IPS-11a (cell line): Measurements from ENCODE around the gene SEC24B.
"Not testable (repeated sequence)": the region's sequence is repeated elsewhere in the genome, so short reads cannot be mapped to it uniquely, and the experiment has no call there.

Source experiments
- H3K4me3 ChIP-seq: one replicate; pipeline ENCODE4 v1.5.1; 2013; ENCODE audit warnings: low read depth, low read length, control low read depth

The SEC24B gene

DNA sequence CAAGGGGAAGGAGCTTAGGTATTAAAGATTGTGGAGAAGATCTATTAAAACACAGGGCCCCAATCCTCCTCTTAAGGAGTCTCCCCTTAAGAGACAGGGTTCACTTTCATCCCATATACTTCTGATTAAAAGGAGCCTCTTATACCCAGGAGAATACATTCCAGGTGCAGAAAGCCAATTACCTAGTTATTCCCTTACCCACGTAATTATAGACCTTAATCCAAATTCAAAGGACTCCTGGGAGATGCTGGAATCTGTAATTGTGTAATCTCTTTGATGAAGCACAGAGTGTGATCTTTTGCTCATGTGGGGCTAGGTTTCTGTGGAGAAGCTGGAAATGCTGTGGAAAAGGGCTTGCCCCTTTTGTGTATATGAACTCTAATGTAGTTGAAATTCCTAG is 1.4 kb upstream of the SEC24B start:
- no peak overlapping the region for H3K4me3 ChIP-seq

DNA sequence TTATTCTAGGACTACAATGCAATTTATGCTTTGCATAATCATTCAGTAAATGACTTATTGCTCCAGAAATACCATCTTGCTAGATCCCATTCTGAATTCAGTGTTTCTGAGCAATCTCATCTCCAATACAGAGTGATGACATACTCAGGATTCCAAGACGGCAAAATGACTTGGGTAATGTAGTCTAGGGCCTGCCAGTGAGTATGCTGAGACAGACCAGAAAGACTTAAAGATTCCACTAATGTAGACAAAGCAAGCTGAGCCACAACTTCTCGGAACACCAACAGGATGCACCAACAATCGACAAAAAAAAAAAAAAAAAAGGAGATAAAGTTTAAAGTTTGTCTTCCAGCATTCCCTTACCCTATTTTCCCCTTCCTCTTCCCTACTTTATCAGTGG is 919 bp upstream of the SEC24B start:
- H3K4me3 ChIP-seq = peak overlapping the region; percentile 79

DNA sequence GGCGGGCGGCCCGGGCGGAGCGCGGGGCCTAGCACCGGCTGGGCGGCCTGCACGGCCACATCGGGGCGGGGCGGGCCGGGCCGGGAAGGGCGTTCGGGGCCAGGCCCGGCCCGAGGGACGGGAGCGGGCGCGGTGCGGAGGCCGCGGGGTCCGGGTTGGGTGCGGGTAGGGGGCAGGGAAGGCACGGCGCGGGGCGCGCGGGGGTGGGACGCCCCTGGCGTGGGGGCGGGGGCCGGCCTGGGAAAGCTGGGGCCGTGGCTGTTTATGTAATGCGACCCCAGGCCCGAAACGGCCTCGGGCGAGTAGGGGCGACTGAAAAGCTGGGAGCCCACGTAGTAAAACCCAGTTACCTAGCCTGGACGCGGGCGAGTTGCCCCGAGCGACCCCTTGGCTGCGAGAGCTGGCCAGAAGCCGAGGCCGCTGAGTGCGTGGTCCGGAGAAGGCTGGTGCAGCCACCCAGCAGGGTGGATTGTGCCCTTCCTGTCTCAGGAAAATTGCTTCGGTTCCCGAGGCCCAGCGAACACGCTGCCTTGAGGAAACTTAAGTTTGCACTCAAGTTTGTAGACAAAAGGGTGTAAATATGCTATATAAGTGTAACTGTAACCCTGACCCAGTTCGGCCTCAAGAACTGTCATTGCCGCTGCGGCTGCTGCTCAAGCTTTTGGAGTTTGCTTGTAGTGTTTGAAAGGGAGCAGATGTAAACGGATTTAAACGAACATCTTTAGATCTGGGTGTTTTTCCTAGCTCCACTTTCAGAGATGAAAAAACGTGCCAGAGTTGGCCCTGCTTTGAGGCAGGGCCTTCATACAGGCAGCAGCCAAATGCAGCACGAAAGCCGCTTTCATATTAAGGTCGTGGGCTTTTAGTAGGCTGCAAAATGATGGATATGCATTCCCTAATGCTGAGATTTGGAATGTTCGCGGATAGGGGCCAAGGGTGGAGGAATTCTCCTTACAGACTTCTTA is 674 bp downstream of the SEC24B start:
- H3K4me3 ChIP-seq = peak overlapping the region; percentile 79

DNA sequence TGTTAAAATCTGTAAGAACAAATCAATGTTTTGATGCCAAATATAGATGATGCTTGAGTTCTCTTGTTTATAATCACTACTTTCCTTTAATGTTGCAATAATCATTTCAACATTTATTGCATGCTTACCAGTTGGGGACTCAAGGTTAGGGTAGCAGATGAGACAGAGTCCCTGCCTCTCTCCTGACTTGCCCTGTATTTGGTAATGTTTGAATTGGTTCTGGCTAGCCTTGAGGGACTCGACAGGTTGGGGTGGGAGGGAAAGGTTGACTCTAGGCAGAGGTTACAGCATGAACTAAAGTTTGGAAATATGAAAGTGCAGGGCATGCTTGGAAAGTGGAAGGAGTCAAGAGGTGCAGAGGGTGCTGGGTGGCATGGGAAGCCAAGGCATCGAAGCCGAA is 2.0 kb downstream of the SEC24B start:
- no peak overlapping the region for H3K4me3 ChIP-seq

DNA sequence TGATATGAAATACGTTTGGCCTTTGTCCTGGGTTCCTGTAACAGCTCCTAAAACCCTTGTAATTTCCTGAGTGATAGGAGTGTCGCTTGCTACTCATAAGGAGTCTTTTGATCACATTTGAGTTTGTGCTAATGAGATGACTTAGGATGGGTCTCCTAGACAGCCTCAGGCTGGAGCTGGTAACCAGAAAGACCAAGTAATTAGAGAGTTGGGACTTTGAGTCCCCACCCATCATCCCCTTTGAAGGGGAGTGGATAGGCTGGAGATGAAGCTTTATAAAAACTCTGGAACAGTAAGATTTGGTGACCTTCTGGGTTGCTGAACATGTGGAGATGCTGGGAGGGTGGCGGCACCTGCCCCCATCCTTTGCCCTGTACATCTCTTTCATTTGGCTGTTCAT is 2.9 kb downstream of the SEC24B start:
- no peak overlapping the region for H3K4me3 ChIP-seq

DNA sequence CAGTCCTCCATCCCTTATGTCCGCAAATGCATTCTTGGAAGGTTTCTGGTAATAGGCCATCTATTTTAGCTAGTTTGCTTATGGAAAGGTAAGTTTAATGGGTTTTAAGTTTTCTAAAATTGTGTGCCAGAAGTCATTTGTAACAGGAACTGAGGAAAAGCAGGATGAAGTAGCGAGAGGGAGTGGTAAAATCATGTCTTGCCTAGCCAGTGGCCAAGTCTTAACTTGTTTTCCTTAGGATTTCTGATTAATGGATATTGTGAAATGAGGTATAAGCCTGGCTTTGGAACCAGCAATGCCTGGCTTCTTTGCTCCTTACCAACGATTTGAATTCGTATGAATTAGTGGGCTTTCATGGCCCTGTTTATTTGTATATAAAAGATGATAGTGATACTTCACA is 7.3 kb downstream of the SEC24B start:
- H3K4me3 ChIP-seq = no peak overlapping the region

DNA sequence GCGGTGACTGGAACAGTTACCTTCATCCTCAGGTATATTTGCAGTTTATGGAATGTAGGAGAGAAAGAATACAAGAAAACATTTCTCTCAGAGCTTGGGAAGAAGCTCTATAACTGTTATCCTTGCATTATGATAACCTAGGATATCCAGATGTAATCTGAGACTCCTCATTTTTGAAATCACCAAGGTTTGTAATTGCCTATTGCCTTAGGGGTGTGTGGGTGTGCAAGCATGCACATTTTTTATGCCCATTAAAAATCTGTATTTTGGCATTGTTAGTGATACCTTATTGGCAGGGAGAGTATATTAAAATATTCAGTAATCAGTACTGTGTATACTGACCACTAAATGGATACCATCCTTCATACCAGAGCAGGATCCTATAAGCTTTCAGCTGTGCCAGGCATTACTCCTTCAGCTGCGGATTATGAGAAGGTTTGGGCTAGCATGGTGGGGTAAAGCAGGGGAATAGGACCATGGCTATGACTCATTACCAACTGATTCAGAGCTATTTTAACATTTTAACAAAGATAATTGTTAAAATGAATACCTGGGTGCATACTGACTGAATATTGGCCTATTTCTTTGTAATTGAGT is 8.3 kb downstream of the SEC24B start:
- no peak overlapping the region for H3K4me3 ChIP-seq

DNA sequence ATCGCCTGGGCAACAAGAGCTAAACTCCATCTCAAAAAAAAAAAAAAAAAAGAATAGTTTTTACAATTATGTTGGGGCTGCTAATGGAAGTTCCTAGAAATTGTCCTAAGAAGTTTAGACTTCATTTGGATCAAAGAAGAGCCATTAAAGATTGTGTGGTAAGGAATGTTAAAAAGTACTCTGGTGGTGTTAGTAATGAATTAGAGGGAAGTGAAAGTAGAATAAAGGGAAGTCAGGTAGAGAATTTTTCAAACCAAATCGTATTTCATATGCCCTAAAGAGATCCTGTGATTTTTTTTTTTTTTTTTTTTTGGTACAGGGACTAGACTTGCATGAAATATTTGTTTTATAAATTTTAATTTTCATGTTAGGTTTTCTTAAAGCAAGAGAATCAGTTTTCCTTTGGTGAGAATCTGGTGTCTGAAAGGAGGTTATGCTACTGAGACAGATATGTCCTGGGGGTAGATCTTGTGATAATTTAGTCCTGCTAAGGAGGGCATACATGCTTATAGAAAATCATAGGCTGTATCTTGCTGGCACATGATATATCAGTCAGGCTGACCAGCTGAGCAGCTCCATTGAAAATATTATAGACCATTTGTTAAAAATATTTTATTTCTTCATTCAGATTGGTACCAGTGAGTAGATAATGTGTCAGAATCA is 10.7 kb downstream of the SEC24B start:
- H3K4me3 ChIP-seq = no peak overlapping the region

DNA sequence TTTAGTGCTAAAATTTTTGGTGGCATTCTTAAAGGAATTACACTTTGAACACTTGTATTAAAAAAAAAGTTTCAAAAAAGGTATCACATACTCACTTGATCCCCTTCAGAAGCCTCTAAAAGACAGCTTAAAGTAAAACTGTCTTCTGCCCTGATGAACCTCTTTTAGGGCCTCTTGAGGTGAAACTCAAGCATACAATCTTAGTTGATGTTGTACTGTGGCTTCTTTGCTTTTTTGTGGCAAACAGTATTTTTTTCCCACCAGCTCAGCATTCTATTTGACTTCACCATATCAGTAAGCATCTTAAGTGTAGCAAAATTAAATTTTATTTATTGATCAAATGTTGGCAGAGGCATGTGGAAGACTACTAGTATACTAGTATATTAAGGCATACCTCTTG is 13.7 kb downstream of the SEC24B start:
- H3K4me3 ChIP-seq = no peak overlapping the region

DNA sequence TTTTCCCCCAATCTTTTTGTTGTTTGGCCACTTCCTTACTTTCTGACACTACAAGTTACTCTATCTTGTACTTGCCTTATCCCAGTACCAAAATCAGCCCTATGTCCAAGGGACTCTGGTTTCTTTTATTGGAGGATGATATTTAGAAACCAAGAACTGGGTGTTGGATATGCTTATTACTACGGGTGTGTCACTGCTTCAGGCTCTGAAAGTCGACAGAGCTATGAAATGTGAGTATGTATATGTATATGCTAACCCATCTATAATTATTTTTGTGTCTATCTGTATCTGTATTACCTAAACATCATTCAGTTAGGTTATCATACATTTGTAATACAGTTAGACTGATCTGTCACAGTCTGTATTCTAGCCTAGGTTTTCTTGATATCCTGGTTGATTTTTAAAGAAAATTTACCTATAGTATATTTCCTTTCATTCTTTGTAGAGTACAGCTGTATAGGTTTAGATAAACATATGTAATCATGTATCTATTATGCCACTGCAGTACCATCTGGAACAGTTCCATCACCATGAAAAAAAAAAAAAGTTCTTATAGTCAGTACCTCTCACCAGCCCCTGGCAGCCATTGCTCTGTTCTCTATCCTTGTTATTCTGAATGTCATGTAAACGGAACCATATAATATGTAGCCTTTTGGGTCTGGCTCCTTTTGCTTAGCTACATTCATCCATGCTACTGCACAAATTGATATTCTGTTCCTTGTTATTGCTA is 18.1 kb downstream of the SEC24B start:
- H3K4me3 ChIP-seq = no peak overlapping the region

DNA sequence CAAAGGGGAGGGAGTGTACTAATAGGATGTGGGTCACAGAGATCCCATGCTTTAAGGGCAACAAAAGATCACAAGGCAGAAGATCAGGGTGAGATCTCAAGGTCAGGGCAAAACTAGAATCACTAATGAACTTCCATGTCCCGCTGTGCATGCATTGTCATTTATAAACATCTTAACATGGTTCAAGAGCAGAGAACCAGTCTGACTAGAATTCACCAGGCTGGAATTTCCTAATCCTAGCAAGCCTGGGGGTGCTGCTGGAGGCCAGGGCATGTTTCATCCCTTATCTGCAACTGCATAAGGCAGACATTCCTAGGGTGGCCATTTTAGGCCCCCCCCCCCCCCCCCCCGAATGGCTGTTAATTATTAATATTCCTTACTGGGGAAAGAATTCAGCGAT is 19.5 kb downstream of the SEC24B start:
- H3K4me3 ChIP-seq = not testable (repeated sequence)

DNA sequence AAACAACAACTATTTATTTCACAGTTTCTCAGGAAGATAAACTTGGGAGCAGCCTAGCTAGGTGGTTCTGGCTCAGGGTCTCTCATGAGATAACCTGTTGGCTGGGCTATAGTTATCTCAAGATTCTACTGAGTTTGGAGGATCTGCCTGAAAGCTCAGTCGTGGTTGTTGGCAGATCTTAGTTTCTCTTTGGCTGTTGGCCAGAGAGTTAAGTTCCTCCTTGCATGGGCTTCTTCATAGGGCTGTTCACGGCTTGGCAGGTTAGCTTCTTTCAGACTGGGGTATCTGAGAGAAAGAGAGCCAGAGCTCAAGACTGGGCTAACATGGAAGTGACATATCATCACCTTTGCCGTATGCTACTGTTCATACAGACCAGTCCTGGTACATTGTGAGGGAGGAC is 28.7 kb downstream of the SEC24B start:
- no peak overlapping the region for H3K4me3 ChIP-seq

DNA sequence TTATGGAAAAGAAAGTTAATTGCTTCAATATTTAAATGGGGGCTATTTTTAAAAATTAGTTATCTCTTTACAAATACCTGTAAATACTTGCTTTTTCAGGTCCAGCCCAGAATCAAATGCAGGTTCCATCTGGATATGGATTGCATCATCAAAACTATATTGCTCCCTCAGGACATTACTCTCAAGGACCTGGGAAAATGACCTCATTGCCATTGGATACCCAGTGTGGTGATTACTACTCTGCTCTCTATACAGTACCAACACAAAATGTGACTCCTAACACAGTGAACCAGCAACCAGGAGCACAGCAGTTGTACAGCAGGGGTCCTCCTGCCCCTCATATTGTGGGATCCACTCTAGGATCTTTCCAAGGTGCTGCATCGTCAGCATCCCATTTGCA is 29.2 kb downstream of the SEC24B start:
- no peak overlapping the region for H3K4me3 ChIP-seq

DNA sequence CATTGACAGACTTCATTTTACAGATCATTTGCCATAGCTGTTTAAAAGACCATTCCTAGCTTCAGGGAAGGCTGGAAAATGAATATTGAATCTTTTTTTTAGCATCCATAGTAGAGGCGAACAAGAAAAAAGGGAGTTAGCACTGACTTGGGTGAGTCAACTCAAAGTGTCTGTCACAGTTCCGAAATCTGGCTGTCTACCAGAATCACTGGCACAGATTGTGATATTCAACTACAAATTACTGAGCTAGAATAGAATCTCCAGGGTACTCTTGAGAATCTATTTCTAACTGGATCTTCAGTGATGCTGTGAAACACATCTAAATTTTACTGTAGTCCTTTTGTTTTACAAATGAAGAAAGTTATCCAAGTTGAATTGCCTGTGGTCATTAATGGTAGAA is 31.5 kb downstream of the SEC24B start:
- no peak overlapping the region for H3K4me3 ChIP-seq

DNA sequence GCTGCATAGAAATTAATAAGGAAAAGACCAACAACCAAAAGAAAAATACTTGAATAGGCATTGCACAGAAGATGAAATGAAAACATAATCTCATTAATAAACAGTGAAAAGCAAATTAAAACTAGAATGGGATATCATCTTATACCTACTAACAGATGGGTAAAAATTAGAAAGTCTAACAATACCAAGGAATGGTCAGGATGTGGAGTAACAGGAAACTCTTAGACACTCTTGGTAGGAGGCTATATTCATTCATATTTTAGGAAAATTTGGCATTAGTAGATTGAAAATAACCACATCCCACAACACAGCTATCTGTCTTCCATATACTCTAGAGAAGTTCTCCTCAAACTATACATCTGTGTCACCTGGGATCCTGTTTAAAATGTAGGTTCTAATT is 36.3 kb downstream of the SEC24B start:
- no peak overlapping the region for H3K4me3 ChIP-seq

DNA sequence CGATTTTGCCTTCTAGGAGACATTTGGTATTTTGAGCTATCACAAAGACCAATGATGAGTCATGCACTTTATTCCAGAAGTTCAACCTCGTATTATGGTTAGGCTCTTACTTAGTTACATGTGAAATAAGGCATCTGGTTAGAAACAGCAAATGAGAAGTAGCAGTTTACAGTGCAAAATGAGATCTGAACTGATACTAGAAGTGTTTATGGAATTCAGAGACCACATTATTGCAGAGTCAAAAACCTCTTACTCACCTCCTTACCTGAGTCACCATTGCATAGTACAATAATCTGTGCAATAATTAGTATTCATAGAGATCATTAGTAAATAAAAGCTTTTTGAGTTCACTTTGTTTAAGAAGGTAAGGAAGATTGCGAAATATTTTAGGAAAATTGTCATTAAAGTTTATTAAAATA is 38.7 kb downstream of the SEC24B start:
- H3K4me3 ChIP-seq = no peak overlapping the region

DNA sequence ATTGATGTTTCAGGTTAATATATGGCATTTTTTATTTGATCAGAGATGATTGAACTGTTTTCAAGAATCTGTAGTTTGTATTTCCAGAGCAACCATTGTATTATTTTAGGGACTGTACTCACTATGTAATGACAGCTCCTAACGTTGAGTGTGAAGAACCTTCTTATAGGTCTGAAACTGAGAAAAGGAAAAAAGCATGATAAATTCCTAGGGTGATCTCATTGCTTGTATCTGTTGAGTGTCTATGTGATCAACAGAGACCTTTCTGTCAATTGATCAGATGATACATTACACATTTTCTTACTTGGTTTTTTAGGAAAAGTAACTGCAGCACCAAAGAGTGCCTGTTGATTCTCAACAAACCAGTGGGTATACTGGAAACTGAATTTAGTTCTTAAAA is 40.2 kb downstream of the SEC24B start:
- no peak overlapping the region for H3K4me3 ChIP-seq

DNA sequence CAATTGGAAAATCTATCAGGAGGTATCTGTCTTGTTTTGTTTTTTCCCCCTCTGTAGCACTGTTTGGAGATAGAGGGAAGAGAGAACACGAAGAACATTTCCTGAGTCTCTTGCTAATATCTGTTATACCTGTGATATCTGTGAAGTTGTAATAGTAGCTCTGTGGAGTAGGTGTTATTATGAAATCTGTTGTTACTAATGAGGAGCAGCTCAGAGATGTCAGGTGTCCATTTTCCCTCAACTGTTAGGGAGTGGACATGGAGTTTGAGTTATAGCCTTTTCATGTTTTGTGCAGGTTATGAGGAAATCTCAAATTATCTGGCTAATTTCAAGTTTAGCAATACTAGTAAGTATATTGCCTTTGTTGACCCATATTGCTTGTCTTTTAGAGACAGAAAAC is 52.4 kb downstream of the SEC24B start:
- no peak overlapping the region for H3K4me3 ChIP-seq

DNA sequence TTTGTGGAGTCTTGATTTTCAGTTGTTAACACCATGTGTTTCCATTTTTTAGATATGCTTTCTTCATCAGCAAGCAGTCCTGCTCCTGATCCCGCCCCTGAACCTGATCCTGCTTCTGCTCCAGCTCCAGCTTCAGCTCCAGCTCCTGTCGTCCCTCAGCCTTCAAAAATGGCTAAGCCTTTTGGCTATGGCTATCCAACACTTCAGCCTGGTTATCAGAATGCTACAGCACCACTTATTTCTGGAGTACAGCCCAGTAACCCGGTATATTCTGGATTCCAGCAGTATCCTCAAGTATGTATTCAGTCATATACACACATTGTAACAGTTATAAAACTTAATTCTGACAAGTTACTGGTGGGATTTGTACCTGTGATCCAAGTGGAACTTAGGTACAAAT is 60.9 kb downstream of the SEC24B start:
- no peak overlapping the region for H3K4me3 ChIP-seq

DNA sequence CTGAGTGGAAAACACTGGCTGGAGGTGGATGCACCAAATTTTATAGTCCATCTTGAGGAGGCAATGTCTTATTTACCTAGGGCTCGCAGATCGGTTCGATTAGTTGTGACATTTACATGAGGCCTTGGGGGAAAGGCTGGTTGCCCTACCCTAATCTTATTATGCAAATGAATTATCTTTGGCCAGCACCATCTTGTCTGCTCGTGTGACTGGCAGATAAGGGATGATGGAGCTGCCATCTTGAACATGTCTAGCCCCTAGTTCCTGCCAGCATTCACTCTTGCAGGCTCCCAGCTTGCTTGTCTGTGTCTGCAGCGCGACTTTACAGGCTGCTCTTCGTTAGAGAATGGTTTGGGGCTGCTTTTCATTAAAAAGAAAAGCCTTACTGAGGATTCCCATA is 61.9 kb downstream of the SEC24B start:
- no peak overlapping the region for H3K4me3 ChIP-seq

DNA sequence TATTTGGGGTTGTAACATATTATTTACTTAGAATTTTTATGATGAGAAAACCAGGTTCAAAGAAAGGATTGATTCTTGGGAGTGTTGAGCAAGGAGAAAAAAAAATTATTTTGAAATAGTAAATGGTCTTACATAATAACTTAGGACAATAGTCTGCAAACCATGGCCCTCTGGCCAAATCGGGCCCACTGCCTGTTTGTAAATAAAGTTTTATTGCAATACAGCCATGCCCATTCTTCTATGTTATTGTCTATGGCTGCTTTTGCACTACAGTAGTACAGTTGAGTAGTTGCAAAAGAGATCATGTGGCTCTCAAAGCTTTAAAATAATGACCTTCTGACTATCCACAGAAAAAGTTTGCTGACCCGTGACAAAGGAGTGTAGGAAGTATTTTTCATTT is 63.3 kb downstream of the SEC24B start:
- H3K4me3 ChIP-seq = no peak overlapping the region
